Activated T-helper 17 cell treated with anti-CD3 and anti-CD28 coated beads, Interleukin-2, amount 50 U/mL, for 72 hours (primary cell): ENCODE measurements around the gene PRDM1. TPM values are rescaled to one million over a fixed set of nuclear protein-coding genes. Genes with fewer than 3 reads are reported as not detected.

Source experiments
- ATAC-seq: fragments of 150-1000 bp; cut with Tn5 transposase; replicated peaks from 2 replicates; pipeline ENCODE4 v1.10.0; 2021; ENCODE audit warnings: mild to moderate bottlenecking, moderate library complexity
- H3K27ac Mint-ChIP-seq: one replicate; pipeline ENCODE4 v1.8.0; 2022; ENCODE audit warnings: mixed read lengths
- H3K27me3 Mint-ChIP-seq: one replicate; pipeline ENCODE4 v1.8.0; 2022; ENCODE audit warnings: mixed read lengths
- H3K36me3 Mint-ChIP-seq: one replicate; pipeline ENCODE4 v1.8.0; 2022; ENCODE audit warnings: low read depth, mild to moderate bottlenecking, mixed read lengths
- H3K4me1 Mint-ChIP-seq: one replicate; pipeline ENCODE4 v1.8.0; 2022; ENCODE audit warnings: mixed read lengths
- H3K4me3 Mint-ChIP-seq: one replicate; pipeline ENCODE4 v1.8.0; 2022; ENCODE audit warnings: mild to moderate bottlenecking, mixed read lengths
- H3K9me3 Mint-ChIP-seq: one replicate; pipeline ENCODE4 v1.8.0; 2022; ENCODE audit warnings: mixed read lengths
- total RNA-seq, 2 donors: library from RNA; stranded (reverse); gene quantifications; one replicate each; pipeline ENCODE4 v1.2.3, GENCODE V29; 2022

The PRDM1 gene
- total RNA-seq = 100 to 1,000 TPM; 138 to 149 TPM

DNA sequence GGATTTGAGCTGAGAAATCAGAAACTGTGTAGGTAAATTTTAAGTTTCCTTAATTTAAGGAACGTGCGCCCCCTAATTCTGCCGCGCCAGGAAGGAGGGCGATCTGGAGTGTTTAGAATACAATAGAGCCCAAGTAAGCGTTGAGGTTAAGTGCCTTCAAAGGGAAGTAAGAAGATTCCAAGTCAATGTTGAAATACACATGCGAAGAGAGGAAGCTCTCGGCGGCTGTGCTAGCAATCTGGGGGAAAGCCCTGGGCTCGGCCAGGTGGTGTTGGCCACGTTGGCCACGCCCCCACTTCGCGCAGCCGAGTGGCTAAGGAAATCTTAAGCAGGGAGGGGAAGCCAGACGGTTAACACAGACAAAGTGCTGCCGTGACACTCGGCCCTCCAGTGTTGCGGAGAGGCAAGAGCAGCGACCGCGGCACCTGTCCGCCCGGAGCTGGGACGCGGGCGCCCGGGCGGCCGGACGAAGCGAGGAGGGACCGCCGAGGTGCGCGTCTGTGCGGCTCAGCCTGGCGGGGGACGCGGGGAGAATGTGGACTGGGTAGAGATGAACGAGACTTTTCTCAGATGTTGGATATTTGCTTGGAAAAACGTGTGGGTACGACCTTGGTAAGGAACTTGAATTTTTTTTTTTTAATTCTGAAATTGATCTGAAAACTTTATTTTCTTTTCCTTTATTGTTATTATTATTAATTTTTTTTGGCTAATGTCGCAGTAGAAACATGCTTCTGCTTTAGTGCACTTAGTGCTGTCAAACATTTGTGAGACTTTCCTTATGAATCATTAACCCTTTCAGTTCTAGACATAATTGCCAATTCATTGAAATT is at the start of gene PRDM1:
TSS of gene PRDM1 (plus strand) at position 353 of the 830 bp plus-strand sequence. CDS start at position 571, 218 bp downstream.
- Mint-ChIP-seq H3K27me3 (no peaks in the 10 kb centered on the region), H3K4me3 (peak within 1 kb of the TSS; percentile 90), H3K27ac (peak within 1 kb of the TSS; percentile 79), H3K36me3 (peaks cover 56% of the 10 kb centered on the region), H3K9me3 (no peaks in the 10 kb centered on the region), H3K4me1 (peaks cover 55% of the 10 kb centered on the region)
- ATAC-seq = peak; percentile 76

DNA sequence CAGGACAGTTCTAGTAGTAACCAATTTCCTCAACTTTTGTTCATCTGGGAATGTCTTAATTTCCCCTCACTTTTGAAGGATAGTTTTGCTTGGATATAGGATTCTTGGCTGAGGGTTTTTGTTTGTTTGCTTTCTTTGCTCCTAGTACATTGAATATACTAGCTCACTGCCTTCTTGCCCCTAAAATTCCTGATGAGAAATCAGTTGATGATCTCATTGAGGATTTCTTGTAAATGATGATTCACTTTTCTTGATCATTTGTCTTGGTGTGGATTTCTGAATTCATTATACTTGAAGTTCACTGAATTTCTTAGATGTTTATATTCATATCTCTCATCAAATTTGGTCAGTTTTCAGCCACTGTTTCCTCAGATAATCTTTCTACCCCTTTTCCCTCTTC is 49.1 kb upstream of the PRDM1 start:
- Mint-ChIP-seq H3K9me3 (peaks cover 14% of the 10 kb centered on the region), H3K27me3 (no peaks in the 10 kb centered on the region), H3K4me1 (peaks cover 19% of the 10 kb centered on the region), H3K27ac (peak overlapping the region; percentile 15), H3K4me3 (peak overlapping the region; percentile 51), H3K36me3 (no peaks in the 10 kb centered on the region)
- ATAC-seq = peak; percentile 35

DNA sequence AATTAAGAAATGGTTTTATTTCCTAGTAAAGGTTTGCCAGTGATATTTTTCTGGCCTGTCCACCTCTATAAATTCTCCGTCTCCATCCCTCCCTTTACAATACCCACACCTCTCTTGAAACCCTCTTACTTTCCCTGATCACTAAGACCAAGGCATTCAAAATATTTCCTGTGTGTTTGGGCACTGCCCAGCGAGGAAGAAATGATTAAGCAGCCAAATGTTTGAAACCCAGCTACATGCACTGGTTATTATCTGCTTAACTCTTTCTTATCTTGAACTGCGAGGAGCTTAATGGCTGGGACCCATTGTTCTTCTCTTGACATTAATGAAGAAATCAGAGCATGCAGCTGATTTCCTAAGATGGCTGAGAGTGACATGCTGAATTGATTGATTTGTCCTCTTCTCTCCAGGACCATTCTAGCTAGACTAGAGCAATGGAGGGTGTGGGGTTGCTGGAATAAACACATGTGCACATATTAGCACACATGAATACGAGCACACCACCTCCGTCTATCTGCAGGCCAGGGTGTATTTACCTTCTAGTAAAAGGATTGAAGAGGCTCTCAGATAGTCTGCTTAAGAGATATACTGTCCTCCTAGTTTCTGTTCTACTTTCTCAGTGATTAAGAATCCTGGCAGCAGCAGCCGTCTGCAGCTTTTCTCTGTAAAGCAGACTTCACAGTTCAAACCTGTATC is 46.1 kb upstream of the PRDM1 start:
- Mint-ChIP-seq H3K36me3 (no peaks in the 10 kb centered on the region), H3K4me1 (peaks cover 11% of the 10 kb centered on the region), H3K27ac (no peak overlapping the region), H3K27me3 (no peaks in the 10 kb centered on the region), H3K9me3 (peaks cover 14% of the 10 kb centered on the region), H3K4me3 (no peak overlapping the region)
- no peak for ATAC-seq

GRCh38 chr6:106044151-106044550 is 42.0 kb upstream of the PRDM1 start:
- Mint-ChIP-seq H3K4me3 (no peak overlapping the region), H3K4me1 (no peaks in the 10 kb centered on the region), H3K36me3 (no peaks in the 10 kb centered on the region), H3K27me3 (no peaks in the 10 kb centered on the region), H3K9me3 (no peaks in the 10 kb centered on the region), H3K27ac (no peak overlapping the region)
- no peak for ATAC-seq

DNA sequence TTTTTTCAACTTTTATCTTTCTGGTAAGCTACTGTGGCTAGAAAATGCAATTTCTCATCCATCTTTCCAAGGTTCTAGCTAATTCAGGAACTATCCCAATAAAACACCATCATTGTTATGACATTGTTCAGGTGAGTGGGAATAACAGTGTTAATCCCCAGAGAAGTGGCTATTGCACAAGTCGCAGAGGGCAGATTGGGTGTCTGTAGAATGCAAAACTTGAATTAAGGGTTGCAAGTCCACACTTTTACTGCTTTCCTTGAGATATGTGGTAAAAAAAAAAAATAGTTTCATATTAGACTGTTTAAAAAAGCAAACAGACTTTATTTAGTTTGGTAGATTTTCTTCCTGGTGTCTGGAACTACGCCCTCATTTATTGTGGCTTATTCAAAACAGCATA is 41.1 kb upstream of the PRDM1 start:
- H3K36me3 Mint-ChIP-seq = no peaks in the 10 kb centered on the region
- H3K4me1 Mint-ChIP-seq = no peaks in the 10 kb centered on the region
- H3K9me3 Mint-ChIP-seq = no peaks in the 10 kb centered on the region
- H3K4me3 Mint-ChIP-seq = no peak overlapping the region
- H3K27me3 Mint-ChIP-seq = no peaks in the 10 kb centered on the region
- no peak for ATAC-seq
- H3K27ac Mint-ChIP-seq = no peak overlapping the region

DNA sequence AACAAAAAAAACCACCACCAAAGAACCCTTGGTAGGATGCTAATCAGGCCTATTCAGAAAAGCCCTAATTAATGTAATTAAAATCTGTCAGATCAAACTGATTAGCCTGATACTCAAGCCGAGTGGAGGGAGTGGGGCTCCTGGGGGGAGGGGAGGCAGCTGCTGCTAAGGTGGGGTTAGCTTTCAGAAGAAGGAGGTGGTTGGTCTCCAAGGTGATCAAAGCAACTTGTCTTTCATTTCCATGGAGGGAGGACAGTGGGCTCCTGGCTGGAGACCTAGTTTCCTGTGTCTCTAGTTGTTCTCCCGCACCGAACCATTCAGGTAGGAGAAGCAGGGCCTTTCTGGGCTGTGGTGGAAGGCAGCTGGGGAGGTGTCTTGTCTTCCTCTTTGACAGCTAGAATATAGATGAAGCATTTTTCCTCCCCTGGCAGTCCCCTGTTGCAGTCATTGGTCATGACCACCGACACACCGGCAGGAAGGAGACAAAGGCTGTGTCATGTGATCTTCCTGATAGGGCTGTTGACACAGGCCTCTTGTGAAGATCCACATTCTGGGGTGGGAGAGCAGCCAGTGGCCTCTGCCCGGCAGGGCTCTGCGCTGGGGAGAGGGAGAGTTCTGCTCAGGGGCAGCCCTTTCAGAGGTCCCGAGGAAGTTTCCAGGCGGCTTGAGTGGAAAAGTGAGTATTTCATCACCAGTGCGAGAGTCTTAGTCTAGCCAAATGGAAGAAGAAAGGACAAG is 39.9 kb upstream of the PRDM1 start:
- Mint-ChIP-seq H3K9me3 (no peaks in the 10 kb centered on the region), H3K27ac (no peak overlapping the region)

DNA sequence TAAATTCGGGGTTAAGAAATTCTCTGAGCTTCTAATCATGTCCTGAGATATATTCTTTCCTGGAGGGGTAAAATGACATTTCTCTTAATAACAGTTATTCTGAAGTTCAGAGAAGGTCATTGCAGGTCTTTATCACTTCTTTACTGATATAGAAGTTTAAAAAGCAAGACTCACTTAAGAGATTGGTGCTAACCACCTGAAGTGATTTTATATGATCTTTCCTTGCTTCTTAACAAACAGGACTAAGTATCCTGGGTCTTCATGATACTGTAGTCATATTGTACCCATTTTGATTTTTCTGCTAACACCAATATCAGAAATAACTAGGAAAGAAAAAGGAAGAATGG is 39.3 kb upstream of the PRDM1 start:
- Mint-ChIP-seq H3K4me3 (no peak overlapping the region), H3K36me3 (no peaks in the 10 kb centered on the region), H3K27ac (no peak overlapping the region), H3K9me3 (no peaks in the 10 kb centered on the region), H3K27me3 (no peaks in the 10 kb centered on the region), H3K4me1 (no peaks in the 10 kb centered on the region)
- no peak for ATAC-seq

More for the DNA sequence above, 39.9 kb upstream of the PRDM1 start:
- H3K4me1 Mint-ChIP-seq = no peaks in the 10 kb centered on the region
- H3K4me3 Mint-ChIP-seq = no peak overlapping the region
- H3K36me3 Mint-ChIP-seq = no peaks in the 10 kb centered on the region
- ATAC-seq = no peak
- no peaks in the 10 kb centered on the region for H3K27me3 Mint-ChIP-seq

- Mint-ChIP-seq H3K36me3 (no peaks in the 10 kb centered on the region), H3K9me3 (no peaks in the 10 kb centered on the region), H3K4me1 (no peaks in the 10 kb centered on the region), H3K27ac (no peak overlapping the region), H3K4me3 (no peak overlapping the region), H3K27me3 (no peaks in the 10 kb centered on the region)
- ATAC-seq = no peak
Measured at GRCh38 chr6:106048336-106048735, 37.8 kb upstream of the PRDM1 start.

DNA sequence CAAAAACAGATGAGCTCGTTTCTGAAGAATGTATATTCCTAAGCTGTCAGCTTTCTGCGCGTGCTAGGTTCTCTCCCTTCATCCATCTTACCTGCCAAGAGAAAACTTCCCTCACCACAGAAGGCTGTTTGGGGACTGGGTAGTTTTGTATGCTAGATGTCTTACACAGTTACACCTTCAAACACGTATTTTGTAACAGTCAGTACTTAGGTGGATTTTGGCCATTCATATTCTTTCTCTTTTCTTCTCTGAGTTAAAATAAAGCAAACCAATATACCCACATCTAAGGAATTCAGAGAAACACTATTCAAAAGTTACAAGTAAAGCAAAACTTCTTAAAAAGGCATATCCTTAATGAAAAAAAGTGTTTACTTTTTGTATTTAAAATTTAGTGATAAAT is 35.6 kb upstream of the PRDM1 start:
- H3K27ac Mint-ChIP-seq = no peak overlapping the region
- no peaks in the 10 kb centered on the region for H3K36me3 Mint-ChIP-seq
- no peaks in the 10 kb centered on the region for H3K4me1 Mint-ChIP-seq
- no peaks in the 10 kb centered on the region for H3K9me3 Mint-ChIP-seq
- no peak for ATAC-seq
- H3K4me3 Mint-ChIP-seq = no peak overlapping the region
- H3K27me3 Mint-ChIP-seq = no peaks in the 10 kb centered on the region

DNA sequence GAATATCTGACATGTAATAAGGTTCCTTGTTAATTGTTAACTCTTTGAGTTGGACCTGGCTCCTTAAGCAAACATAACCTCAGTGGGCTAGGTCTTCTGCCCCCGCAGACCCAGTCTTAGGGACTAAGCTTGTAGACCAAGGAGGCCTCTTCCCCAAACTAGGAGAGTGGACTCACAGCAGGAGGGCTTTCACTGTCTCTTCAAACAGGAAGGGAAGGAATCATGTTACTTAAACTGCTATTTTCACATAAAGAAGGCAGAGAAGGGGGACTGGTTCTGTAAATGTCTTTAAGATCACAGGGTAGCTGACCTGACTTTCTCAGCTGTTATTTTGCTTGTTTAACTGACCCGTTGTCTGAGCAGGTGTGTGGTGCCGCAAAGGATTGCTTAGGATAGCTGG is 34.9 kb upstream of the PRDM1 start:
- peaks cover 2% of the 10 kb centered on the region for H3K4me1 Mint-ChIP-seq
- H3K27me3 Mint-ChIP-seq = no peaks in the 10 kb centered on the region
- H3K27ac Mint-ChIP-seq = no peak overlapping the region
- no peaks in the 10 kb centered on the region for H3K9me3 Mint-ChIP-seq
- H3K36me3 Mint-ChIP-seq = no peaks in the 10 kb centered on the region
- ATAC-seq = no peak
- no peak overlapping the region for H3K4me3 Mint-ChIP-seq

DNA sequence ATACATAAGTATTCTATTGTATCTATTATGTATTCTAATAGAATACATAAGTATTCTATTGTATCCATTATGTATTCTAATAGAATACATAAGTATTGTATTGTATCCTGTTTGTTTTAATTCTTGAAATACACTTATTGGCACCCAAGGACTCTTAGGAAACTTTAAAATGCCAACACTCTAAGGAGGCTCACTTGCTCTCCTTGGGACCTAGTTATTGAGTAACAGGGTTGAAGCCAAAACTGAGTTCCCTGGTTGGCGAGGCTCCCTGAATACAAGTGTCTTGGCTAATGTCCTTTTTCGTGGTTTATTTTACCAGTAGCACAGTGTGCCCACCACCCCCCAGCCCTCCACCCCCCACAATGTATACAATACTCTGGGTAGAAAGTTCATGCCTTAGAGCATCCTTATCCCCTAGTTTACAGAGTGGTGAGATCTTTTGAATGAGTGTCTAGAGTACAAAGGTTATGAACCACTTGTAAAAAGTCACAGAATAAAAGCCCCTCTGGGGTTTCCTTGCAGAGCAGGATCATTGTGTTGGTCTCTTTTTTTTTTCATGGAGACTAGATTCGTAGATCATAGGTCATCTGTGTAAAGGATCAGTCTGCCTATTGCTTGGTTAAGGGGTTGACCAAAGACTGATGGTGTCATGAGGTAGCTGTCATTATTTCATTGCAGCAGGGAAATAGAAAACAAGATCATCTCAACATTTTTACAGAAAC is 32.5 kb upstream of the PRDM1 start:
- peaks cover 9% of the 10 kb centered on the region for H3K4me1 Mint-ChIP-seq
- H3K36me3 Mint-ChIP-seq = no peaks in the 10 kb centered on the region
- H3K4me3 Mint-ChIP-seq = no peak overlapping the region
- H3K27ac Mint-ChIP-seq = no peak overlapping the region
- H3K9me3 Mint-ChIP-seq = no peaks in the 10 kb centered on the region
- ATAC-seq = no peak
- H3K27me3 Mint-ChIP-seq = no peaks in the 10 kb centered on the region

DNA sequence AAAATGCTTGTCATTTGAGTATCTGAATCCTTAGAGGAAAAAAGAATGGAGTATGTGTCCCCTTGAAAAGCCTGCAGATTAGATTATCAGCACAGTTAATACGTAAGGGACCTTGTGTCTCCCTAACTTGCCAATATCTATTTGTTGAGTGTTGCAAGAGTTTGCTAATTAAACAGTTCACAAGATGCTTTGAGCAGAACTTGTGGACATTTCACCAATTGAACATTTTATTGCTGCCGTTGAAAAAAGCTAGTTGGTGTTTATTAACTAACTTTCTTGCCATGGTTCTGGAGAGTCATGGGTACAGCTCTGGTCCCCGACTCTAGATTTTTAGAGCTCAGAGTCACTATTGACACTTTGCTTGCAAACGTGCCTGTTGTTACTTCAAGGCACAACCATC is 30.6 kb upstream of the PRDM1 start:
- H3K27me3 Mint-ChIP-seq = no peaks in the 10 kb centered on the region
- no peak overlapping the region for H3K27ac Mint-ChIP-seq
- peaks cover 9% of the 10 kb centered on the region for H3K4me1 Mint-ChIP-seq
- H3K9me3 Mint-ChIP-seq = no peaks in the 10 kb centered on the region
- H3K4me3 Mint-ChIP-seq = no peak overlapping the region
- no peak for ATAC-seq
- no peaks in the 10 kb centered on the region for H3K36me3 Mint-ChIP-seq

DNA sequence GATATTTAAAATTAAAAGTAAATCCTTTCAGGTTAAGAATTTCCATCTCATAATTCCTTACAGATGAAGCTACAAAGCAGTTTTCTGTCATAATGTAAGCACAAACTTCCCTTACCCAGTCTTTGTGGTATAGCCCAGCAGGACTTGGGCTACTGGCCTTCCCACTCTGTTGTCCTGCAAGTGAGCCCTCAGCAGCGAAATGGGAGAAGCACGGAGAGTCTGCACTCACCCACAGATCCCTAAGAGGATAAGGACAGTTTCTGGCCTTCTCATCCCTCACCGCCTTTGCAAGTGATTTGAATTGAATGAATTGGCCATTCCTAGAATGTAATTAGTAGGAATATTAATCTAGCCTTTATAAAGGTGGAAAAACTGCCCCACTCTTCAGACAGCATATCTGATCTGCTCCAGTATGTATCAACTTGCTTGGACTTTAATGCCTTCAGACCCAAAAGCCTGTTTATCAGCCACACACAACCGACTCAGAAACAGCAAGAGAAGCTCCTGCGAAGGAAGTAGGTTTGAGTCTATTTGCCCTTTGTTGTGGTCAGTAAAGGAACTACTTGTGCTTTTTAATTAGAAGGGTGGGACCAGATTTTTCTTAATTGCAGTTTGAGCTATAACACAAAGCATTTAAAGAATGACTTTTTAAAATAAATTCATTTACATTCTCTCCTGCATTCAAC is 29.9 kb upstream of the PRDM1 start:
- Mint-ChIP-seq H3K4me1 (peaks cover 9% of the 10 kb centered on the region), H3K36me3 (no peaks in the 10 kb centered on the region), H3K27ac (no peak overlapping the region), H3K4me3 (peak overlapping the region; percentile 50), H3K9me3 (no peaks in the 10 kb centered on the region), H3K27me3 (no peaks in the 10 kb centered on the region)
- ATAC-seq = peak; percentile 40
